HG03103 (cell line): Measurements from ENCODE around the gene RUNX1.
"Not testable (repeated sequence)": the region's sequence is repeated elsewhere in the genome, so short reads cannot be mapped to it uniquely, and the experiment has no call there.

Experiments
- ATAC-seq: cut with Tn5 transposase; IDR thresholded peaks from one replicate; pipeline ENCODE4 v1.9.1; 2021; ENCODE audit warnings: low read depth; ENCODE audit not compliant: unreplicated experiment

Gene RUNX1

DNA sequence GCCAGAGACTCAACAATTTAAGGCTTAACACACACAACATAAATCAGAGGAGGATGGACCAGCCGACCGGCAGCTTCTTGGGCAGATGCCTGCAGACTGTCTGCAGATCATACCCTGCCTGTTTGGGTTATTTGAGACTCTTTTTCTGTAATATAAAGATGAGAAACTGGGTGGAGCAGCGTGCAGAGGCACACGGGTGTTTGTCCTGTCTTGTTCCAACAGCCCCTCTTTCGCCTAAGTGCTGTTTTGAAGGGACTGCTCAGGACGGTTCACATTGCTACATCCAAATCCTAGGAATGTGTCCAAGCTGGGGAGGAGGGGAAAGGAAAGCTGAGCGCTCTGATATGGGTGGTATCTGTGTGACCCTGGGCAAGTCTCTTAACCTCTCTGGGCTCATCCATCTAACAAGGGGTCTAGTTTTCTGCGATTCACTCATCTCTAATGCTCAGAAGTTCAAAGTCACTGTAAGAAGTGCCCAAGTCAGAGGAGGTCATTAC, 230.4 kb downstream of the RUNX1 start:
- ATAC-seq: no peak

DNA sequence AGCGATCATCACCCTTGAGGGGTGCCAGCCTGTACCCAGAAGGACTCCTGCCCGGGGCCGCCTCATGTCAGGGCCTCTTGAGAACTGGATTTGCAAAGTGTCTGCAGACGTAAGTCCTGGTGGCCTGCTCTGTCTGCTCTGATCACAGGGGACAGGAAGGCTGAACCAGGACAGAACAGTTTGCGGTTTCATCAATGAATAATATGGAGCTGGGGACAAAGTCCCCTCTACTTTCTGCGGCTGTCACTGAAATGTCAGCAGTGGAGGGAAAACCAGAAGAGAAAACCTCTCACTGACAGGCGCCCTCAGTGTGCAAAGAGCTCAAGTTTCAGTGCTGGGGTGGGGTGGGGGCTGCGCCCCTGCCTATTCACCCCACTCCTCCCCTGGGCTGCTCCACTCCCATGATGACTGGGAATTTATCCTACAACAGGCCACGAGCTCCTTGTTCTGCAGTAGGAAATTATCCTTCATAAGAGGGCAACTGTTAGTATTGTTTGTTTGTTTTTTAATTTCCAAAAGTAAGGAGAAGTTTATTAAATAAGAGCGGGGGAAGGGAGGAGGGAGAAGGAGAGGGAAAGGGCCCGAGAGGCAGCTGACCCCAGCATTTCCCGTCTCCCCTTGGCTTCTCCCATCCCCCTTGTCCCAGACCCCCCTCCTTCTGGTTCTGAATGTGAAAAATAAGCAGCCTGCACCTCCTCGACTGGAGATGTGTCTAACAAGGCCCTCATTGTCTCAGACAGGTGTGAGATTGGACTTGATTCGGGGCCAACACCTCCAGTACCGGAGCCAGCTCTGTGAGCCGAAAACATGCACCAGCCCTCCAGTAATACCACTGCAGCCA, 231.1 kb downstream of the RUNX1 start:
- ATAC-seq: no peak

DNA sequence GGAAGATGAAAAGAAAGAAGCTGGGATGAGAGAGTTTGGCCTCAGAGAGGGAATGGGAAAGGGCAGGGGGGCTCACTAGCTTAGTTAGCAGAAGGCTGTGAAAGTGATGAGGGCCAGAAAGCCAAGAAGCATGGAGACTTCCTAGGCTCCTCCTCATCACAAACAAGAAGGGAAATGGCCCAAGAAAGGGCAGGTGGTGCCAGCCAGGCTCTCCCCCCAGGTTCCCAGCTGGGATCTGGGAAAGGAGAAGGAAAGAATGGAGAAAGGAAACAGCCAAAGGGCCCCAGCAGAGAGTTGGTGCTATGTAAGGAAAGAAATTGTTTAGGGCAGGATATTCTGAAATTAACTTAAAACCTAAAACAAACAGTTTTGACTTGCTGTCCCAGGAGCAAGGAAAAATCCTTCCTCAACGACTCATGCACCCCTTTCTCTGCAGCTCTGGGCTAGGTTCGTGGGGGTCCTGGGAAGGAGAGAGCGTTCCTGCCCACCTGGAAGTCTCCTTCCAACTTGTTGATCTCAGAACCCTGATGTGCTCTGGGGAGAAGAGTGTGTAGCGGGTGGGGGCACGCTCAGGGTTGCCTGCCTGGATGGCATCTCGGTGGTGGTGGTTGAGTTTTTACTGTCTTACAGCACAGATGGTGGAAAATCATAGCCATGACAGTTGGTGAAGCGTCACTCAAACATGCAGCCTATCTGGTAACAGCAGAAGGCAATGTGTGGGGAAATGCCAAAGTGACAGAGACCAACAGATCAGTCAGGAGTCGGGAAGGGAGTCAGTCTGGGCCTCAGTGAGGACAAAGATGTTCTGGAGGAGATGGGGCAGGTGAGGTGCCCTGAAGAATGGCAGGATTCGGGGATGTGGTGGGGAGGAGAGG, 233.0 kb downstream of the RUNX1 start:
- no peak for ATAC-seq

DNA sequence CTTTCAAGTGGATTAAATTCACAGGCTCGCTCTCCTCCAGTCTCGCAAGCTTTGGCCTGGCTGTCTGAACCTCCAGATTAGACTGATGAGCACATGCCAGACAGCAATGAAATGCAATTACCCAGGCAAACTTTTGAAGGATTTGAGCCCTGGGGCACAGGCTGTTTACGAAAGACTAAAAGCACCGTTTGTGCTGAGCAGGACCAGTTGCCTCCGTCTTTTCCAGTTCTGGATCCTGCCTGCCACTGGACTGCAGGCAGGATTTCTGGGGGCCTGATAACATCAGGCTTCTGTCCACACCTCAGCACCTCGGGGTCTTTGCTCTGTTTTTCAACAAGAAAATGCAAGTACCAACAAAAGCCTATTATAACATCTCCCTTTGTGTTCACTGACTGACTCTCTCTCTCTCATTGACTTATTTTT, 234.6 kb downstream of the RUNX1 start:
- ATAC-seq: no peak

DNA sequence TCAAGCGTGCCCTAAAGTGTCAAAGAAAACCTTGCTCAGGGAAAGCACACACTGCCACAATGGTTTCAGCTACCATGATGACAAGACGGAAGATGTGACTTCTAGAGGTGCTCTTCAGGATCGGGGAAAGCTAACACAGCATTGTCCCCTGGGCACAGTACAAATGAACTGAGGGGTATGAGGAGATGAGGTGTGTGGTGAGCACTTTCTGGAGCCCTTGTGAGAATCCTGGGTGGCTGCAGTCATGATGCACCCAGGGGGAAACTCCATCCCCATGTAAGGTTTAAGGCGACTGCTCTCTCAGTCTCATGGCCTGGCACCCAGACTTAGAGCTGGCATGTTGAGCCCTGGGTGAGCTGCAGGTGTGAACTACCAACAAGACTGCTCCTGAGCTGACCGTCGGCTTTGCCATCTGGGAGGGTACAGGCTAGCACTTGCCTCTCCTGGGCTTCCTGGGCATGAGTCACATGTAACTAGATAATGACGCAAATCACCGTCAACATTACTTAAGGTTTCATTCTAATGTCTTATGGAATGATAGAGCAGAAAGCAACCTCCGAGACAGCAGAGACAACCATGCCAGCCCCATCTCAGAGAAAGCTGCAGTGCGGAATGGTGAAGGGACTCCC, 235.7 kb downstream of the RUNX1 start:
- no peak for ATAC-seq

DNA sequence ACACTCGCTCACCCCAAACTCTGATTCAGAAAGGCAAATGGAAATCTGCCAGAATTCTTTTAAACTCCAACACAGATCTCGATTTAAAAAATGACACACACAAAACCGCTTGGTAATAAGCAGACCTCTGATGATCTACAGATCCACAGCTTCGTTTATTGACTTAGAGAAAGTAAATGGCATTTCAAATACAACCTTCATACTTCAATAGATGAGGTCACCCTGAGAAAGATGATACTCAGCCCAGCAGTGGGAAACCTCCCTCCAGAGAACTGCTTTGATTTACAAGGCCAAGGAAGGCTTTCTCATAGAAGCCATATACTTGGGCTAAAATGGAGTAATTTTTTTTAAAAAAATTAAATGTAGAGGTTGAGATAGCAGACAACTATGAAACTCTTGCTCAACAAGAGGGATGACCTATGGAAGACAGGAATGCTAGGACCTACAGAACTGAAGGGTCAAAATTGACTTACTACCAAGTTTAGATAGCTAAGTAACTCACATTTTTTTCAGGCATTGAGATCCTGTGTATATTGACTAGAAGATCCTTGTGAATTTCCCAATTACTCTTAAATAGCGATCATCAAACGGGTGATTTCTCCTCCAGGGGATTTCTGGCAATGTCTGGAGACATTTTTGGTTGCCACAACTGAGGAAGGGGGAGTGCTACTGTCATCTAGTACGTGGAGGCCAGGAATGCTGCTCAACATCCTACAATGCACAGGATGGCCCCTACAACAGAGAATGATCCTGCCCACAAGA, 236.4 kb downstream of the RUNX1 start:
- ATAC-seq: no peak

DNA sequence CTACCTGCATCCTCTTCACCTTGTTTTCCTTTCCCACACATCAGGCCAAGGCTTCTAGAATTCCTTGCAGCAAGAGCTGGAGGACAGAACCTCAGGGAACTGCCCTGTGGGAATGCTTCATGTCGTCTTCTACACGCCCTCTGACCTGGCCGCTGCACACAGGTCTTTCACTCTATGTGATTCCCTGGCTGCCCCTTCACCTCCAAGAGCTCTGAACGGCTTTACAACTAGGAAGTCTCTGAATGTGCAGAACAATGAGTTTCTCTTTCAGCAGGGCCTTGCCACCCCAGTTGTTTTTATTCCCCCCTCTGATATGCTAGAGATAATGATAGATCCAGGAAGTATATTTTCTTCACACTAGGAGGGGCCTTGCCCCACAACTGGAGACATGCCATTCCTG, 237.7 kb downstream of the RUNX1 start:
- ATAC-seq: no peak

DNA sequence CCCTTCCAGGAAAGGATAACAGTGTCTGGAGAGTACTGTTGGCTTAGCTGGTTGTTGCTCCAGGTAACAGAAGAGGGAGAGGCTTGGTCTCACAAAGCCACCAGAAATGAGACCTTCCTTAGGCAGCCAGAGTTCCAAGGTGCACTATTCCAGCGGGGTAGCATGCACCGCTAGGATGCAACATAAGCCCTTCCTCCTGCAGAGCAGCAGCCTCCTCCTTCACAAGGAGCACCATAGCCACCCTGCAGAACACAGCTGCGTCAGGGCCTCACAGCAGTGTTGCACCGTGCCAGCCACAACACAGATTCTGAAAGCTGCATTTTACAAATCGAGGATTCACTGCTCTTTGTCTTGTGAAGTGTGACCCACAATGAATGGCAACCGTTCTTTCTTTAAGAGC, 238.3 kb downstream of the RUNX1 start:
- ATAC-seq: no peak

DNA sequence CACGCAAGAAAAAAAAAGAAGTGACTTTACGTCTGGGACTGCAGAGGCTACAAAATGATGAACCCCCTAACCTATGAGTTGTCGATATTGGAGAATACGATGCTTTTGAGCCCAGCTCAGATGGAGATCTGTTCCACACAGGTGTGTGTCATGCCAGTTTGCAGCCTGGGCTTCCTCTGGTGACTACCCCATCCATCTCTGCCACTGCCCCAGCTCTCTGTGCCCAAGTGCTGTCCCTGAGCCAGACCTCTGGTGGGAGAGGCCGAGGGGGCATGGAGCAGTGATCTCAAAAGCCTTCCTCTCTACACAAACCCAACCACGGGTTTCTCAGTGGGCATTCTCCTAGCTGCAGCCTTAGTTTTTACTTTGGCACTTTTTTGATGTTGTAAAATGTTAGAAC, 239.3 kb downstream of the RUNX1 start:
- no peak for ATAC-seq

DNA sequence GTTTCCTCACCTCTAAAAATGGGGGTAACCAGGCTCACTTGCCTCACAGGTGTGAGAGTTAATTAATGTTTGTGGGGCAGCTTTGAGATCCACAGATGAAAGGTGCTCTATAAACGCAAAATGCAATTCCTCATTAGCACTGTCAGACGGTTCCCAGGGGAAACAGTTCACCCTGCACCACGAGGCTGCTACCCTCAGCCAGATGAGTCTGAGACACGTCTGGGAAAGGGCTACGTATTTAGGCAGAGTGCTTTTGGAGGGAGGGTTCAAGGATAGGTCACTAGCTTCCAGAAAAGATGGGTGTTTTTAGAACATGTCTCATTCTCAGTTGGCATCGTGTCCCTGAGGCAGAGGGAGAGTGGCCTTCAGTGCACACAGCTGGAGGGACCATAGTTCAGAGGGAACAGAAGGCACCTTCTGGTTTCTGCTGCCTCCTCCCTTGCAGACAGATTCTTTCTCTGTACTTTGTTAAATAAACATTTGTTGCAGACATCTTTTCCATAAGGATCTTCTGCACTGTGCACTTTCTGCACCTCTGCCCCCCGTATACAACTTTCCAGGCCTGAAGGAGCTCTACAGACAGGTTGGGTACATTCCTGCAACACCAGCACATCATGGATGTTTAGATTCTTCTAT, 240.4 kb downstream of the RUNX1 start:
- no peak for ATAC-seq

DNA sequence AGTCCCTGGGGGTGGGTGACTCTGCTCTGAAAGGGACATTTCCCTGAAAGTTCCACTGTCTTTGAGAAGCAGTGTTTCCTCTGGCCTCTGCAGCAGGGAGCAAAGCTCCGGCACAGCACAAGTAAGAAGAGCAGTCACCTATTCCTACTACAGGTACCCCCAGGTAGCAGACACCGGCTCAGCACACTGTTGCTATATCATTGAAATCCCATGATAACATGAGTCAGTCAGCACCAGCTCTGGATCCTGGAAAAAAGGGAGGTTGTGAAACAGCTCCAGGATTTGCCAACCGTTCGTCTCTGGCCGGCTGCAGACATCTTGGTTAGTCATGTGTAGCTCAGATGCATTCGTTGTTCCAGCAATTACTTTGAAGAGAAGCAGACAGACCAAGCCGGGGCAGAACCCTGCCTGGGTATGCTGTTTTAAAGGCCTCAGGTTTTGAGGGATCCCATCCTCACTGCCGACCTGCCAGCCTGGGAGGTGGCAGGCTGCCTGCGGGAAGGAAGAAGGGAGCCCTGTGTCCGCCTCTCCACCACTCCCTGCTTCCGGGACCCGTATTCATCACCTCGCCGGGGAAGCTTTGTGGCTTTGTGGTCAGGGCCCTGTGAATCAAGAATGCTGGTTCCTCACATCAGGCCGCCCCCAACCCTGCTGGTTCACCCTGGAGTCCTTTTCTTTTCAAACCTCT, 241.1 kb downstream of the RUNX1 start:
- no peak for ATAC-seq

DNA sequence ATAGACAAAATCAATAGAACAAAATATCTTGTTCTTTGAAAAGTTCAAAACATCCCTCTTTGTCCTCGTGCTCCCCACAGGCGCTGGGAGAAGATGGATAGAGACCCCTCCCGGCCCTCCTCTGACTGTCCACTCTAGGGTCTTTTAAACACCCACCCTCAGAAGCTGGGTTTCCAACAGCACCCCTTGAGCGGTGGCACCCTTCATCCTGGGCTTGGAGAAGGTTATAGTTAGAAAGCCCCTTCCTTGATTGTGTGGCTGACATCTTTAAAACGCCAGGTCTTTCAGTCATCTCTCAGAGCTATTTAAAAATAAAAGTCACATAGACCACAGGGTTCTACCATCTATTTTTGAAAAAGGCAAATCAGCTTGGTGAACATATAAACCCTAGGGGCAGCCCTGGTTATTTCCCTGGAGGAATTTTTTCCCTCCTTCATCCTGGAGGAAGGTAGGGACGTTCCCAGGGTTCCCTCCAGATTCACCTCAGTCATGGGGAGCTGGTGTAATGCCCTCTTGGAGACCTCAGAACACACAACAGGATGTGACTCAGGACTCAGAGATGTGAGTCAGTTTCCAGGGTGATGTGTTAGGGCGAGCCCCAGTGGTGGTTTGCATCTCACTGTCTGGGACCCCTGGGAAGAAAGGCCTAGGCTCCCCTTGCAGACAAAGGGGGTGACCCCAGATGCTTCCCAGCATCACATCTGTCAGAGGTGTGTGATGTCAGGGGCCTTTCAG, 241.8 kb downstream of the RUNX1 start:
- no peak for ATAC-seq

DNA sequence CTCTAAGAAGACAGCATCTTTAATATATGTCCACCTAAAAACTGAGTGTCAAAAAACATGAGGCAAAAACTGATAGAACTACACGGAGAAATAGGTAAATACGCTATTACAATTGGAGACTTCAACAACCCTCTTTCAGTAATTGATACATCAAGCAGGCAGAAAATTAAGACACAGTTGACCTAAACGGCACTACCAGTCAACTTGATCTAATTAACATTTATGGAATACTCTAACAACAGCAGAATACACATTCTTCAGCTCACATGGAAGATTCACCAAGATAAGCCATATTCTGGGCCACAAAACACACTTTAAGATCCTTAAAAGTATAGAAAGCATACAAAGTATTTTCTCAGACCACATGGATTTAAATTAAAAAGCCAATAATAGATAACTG, 242.7 kb downstream of the RUNX1 start:
- ATAC-seq: no peak

DNA sequence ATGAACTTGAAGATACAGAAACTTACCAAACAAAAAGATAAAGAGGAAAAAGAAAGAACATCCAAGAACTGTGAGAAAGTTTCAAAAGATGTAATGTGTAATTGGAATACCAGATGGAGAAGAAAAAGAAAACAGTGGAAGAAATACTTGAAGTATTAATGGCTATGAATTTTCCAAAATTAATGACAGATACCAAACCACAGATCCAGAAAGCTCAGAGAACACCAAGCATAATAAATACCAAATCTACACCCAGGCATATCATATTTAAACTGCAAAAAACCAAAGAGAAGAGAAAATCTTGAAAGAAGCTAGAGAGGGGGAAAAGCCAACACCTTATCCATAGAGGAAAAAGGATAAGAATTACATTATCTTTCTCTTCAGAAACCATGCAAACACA, 243.9 kb downstream of the RUNX1 start:
- no peak for ATAC-seq

DNA sequence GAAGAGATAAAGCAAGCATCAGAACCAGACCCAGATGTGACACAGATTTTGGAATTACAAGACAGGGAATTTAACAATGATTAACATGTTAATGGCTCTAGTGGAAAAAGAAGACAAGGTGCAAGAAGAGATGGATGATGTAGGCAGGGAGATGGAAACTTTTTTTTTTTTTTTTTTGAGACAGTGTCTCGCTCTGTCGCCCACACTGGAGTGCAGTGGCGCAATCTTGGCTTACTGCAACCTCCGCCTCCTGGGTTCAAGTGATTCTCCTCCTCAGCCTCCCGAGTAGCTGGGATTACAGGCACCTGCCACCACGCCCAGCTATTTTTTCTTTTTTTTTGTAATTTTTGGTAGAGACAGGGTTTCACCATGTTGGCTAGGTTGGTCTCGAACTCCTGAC, 244.5 kb downstream of the RUNX1 start:
- ATAC-seq: not testable (repeated sequence)

DNA sequence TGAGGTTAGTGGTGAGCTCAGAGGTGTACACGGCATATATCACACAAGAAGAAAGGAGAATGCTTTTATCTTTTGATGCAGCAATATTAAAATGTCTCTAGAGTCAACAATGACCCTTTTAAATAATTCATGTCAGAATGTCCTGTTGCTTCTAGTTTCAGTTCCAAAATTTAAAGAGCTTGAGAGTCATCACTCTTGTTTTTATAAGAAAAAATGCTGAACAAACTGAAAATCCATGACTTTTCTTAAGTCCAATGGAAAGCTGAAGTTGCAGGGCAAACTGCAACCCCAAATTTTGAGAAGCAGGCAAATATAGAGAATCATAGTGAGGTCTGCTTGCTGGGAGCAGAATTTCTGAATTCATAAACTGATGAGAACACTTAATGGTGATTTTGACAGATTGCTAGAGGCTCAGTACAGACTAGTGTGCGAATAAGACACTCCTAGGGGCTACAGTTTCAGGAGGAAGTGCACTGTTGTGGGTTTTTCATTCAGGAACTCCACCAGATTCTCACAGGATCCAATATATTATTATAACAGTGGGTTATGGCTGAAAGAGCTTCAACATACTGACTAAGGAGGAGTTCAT, 245.2 kb downstream of the RUNX1 start:
- ATAC-seq: no peak

DNA sequence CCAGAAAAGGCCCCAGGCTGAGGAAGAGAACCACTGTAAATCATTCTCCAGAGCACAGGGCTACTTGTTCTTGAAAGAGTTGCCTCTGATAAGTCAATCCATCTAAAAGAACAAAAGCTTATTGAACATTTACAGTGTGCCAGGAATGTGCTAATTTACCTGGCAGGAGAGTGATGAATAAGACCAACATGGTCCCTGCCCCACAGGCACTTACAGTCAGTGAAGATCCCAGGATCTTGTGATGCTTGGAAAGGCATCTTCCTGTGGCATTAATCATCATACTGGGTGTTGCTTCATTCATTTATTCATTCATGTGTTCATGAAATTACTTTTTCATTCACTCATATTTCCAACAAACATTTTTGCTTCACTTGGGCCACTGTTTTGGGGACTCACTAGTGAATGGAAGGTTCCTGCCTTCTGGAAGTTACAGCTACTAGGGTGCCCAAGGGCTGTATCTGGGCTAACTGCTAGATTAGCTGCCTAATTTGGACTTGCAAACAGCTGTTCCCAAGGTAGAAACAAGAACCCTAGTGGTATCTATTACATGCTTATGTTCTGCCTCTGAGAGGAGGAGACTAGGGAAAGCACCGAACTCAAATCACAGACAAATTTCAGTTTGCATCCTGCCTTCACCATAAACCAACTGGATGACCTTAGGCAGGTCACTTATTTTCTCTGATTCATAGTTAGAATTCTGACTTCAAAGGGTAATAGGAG, 246.8 kb downstream of the RUNX1 start:
- no peak for ATAC-seq
